OCI-M2 (cell line): ENCODE data around the gene PPT1.
"Not testable (repeated sequence)": the region's sequence is repeated elsewhere in the genome, so short reads cannot be mapped to it uniquely, and the experiment has no call there.

Experiments used
- DNase-seq: peaks from one replicate; lab custom pipeline; 2025; ENCODE audit not compliant: unreplicated experiment; lab: John Stamatoyannopoulos, UW

Gene PPT1

DNA sequence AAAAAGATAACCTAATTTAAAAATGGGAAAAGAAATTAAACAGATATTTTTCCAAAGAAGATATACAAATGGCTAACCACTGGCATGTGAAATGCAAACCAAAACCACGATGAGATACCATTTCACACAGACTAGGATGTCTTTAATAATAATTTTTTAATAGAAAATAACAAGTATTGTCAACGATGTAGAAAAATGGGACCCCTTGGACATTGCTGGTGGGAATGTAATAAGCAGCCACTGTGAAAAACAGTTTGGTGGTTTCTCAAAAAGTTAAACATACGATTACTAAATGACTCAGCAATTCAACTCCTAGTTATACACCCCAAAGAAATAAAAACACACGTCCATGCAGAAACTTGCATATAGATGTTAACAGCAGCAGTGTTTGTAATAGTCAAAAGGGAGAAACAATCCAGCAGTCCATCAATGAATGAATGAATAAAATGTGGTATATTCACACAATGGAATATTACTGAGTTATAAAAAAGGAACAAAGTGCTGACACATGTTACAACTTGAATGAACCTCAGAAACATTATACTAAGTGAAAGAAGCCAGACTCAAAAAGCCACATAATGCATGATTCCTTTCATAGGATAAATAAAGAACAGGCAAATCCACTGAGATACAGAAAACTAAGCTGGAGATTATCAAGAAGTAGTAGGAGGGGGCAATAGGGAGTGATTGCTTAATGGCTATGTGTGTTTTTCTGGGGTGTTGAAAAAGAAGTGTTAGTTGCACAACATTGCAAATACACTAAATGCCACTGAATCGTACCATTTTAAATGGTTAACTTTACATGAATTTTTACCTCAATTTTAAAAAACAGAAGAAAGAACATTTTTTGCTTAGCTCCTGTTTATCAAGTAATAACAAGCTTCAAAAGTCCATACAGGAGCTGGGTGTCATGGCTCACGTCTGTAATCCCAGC, 4.1 kb downstream of the PPT1 start:
- no peak for DNase-seq

DNA sequence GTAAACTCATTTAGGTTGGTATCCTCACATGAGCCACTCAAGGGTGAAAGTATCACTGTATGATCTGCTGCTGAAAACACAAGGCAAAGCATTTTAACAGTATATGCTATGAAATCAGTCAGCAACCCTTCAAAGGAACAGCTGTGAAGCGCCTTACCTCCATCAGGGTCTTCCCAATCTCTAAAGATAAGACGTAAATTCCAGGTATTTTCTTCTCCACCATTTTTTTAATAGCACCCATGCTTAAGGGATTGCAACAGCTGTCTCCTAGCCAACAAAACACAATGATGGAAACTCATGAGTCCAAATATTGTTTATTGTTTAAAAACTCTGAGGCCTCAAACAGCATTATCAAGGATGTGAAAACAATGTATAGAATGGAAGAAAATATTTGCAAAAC, 4.8 kb downstream of the PPT1 start:
- DNase-seq: no peak

DNA sequence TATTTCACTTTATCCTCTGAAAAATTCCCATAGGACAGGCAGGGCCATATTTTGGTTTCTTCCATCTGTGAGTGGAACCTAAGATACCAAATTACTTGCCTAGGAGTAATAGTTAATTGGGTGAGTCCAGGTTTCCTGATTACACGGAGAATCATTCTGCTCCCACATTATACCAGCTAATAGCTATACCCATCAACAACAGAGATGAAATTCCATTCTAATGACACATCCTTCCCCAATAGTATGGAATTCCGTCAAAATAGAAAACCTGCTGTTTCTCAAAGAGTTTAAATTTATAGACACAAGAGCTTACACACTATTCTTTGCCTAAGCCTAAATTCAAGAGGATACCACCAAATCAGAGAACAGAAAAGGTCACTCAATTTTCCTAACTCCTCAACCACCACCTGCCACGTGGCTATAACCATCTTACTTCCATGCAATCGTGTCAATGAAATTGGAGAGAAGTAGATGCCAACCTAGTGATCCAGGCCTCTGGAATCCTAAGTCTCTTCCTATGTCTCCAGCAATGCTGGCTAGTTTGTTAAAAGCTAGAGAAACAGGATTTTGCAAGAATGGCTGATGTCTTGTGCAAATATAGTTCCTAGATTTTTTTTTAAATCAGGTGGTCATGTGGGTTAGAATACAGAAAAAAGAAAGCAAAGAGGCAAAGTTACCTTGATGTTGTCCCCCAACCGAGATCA, 6.2 kb downstream of the PPT1 start:
- DNase-seq: no peak

DNA sequence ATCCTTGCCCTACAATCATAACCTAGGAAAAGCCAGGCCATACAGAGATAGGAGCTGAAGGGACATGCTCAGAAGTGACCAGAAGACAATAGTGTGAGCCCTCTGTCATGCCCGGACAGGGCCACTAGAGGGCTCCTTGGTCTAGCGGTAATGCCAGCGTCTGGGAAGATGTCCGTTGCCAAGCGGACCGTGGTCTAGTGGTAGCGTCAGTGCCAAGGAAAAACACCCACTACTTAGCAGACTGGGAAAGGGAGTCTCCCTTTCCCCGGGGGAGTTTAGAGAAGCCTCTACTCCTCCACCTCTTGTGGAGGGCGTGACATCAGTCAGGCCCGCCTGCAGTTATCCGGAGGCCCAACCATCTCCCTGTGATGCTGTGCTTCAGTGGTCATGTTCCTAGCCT, 12.3 kb downstream of the PPT1 start:
- not testable (repeated sequence) for DNase-seq

DNA sequence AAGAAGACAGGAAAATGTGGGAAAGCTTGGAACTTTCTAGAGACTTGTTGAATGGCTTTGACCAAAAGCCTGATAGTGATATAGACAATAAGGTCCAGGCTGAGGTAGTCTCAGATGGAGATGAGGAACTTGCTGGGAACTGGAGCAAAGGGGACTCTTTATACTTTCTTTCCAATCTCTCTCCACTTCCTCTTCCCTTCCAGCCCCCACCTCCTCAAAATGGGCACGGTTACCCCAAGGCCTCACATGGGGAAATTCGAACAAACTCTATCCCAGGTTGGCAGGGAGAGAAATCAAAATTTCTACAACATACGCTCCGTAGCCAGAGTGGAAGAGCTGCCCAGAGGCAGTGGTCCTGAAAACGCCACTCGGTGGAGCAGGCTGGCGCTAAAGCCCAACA, 15.2 kb downstream of the PPT1 start:
- no peak for DNase-seq

DNA sequence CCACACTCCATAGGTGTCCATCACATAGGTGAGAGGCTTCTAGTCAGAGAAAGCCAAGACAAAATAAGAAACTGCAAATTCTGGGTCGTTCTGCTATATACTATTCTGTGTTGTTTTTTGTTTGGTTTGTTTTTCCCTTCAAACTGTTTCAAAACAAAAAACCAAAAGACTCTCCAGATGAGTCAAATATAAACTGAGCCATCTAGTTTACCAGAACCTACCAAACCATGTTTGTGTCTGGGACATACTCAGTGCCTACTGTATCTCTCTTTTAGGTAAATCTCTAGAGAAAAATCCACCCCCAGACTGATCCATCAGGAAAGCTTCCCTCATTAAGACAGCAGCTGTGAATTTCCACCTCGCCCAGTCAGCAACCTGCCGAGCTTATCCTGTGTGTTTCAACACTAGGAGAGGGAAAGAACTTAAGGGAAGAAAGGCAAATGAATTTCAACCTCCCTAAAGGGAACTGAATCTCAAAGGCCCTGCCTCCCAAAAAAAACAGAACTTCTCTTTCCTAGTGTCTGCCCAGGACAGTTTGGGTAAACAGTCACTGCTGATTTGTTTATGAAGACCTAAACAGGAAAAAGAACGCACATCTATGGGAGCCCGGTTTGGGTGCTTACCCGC, 17.2 kb downstream of the PPT1 start:
- DNase-seq: no peak

DNA sequence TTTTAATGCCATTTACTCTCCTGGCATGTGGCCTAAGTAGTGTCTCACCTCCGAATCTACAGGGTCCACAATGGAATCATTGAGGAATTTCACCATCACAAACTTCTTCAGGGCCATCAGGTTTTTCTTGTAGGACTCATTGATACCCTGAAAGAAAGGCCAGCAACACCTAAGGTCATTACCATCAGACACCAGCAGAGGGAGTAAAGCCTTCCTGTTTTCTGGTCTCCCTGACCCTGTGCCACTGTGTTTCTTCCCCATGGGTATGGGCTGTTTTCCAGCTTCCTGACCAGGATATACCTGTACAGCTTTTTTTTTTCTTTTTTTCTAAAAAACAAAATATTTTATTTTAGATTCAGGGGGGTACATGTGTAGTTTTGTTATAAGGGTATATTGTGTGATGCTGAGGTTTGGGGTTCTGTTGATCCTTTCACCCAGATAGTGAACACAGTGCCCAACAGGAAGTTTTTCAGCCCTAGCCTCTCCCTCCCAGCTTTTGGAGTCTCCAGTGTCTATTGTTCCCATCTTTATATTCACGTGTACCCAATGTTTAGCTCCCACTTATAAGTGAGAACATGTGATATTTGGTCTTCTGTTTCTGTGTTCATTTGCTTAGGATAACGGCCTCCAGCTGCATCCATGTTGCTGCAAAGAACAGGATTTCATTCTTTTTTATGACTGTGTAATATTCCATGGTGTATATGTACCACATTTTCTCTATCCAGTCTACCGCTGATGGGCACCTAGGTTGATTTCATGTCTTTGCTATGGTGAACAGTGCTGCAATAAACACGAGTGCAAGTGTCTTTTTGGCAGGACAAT, 18.3 kb downstream of the PPT1 start:
- peak; percentile 56 for DNase-seq

DNA sequence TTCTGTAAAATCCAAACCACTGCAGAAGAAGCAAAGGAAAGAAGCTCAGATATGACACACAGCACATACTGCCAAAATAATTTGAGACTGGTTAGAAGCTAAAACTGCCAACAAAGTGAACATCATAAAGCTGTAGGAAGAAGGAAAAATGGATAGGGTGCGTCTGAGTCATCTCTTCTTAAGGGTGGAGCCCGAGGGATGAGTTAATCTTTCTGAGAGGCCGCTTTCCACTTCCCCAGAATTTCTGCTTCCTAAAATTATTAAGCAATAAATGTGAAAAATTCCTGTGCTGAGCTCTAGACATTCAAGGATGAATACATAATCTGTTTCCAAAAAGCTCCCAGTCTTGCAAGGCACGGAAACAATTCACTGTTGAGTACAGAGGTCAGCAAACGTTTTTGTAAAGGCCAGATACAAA, 20.1 kb downstream of the PPT1 start:
- DNase-seq: no peak

DNA sequence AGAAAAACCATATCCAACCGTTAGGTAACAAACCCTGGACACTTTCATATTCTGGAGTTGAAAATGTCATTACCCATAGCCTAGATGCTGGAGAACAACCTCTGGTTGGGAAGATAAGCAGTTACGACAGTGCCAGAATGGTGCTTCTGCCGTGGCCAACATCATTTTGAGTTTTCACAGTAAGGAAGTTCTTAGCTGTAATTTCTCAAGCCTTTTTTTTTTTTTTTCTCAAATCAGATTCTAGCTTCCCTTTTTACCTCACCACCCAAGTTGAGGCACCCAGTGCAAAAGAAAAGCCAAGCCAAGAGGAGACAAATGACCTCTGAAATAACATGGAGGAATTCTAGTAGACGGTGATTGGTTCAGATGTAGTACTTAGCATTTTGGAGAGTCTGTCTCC, 21.8 kb downstream of the PPT1 start:
- no peak for DNase-seq

DNA sequence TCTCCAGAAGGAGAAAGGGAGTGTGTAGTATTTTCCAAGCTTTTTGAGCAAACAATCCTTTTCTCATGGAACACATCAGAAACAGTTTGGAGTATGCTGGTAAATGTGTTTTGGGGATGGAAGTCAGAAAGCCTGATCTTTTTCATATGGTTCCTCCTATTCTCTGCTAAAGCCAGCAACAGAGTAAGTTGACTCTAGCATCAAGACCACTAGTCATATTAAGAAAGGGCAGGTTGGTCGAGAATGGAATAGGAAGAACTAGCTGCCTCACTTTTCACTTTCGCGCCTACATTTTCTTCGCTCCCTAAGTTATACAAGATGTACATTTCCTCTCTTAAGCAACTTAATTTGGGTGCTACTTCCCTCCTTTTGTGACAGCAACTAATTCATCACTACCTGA, 24.0 kb downstream of the PPT1 start:
- no peak for DNase-seq

DNA sequence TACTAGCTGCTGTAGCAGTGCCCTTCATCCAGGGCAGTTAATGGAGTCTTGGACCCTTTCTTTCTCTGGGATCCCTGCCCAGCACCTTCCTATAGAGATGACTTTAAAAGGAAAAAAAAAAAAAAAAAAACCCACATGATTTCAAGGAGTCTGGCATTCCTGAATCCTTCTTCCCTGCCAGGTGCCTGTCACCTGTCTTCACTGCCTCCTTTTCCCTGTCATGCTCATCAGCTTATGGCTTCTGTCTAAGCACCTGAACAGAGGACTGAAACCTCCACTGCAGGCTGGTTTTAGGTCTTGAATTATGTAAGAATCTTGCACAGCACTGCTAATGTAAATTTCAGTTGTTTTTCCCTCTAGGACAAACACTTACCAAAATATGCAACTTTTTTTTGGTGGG, 24.9 kb downstream of the PPT1 start:
- no peak for DNase-seq

DNA sequence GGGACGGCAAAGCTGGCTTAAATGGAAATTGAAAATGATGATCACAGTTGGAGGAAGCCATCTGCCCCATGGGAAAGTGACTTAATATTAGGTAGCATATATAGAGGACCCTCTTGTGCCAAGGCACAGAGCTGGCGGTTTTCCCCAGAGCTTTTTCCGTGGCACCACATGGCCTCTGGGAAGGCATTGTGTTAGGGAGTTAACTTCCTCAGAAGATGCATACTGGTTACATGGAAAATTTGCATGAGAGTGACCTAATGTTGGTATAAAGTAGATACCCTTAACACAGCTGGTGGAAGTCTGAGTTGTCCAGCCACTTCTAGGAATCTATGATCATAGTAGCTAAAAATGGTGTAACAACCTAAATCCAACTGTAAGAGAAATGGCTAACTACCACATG, 29.2 kb downstream of the PPT1 start:
- DNase-seq: no peak

DNA sequence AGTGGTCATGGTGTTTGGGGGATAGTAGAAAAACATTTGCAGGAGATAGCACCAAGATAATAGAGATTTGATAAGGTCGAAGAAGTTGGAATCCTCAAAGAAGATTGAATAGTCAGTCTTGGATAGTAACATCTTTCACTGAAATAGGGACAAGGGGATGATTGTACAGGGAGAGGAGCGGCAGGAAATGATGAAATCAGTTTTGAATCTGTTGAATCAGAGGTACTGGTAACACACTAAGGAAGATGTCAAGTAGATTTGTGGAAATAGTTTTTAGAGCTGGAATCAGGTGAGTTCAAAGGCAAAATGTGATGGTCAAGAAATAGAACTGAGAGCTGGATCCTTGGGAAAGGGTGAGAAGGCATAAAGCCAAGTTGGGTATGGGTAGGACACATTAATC, 30.0 kb downstream of the PPT1 start:
- no peak for DNase-seq

DNA sequence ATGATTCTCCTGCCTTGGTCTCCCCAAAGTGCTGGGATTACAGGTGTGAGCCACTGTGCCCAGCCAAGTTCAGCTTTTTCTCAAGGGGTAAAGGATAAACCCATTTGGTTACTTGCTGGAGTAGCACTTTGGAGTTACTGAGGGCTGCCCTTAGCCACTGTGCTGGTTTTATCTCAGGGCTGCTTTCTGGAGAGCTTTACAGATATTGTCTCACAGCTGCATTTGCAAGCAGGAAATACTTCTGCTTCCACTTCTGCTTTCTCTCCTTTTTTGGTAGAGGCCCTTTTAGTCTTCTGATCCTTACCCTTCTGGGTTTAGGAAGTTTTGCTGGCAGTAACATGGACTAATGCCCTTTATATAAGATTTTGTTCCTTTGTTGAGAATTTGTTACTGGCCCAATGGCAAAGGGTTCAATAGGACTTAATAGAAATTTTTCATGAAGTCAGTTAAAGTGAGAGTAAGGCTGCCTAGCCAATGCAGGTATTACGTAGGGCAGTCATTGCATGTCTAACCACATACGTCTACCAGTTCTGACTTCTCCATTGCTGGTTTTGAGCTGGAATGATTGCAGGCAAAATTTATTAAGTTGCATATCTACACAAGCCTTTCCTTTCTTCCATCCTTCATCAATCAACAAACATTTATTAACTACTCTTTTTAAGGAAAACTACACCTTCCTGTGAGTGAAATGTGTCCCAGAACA, 32.1 kb downstream of the PPT1 start:
- no peak for DNase-seq

DNA sequence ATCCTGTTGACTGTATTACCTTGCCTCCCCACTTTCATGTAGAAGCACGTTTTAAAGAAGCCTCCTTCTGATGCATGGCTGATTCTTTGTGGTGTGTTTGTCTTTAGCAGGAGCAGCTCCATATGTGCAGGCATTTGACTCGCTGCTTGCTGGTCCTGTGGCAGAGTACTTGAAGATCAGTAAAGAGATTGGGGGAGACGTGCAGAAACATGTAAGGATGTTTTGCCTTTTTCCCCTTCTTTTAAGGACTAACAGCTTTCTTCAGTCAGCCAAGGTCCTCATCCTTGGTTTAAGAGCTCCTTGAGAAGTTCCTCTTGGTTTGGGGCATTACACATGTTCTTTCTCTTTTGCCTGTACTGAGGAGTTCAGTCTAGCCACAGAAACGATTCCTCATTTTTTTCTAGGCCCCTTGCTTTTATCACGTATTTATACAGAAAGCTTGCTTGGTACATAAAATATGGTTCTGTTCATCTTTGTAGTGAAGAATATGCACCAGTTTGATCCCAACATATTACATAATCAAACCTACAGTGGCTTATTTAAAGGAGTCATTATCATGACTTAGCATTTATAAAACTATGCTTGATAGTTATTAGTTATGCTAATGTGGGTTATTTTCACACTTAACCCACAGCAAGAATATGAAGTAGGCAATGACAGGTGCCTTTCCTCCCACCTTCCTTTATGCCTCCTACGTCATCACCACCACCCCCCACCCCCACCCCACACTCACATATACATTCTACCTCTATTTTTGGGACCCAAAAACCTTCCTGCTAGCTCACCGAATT, 36.9 kb downstream of the PPT1 start:
- no peak for DNase-seq

DNA sequence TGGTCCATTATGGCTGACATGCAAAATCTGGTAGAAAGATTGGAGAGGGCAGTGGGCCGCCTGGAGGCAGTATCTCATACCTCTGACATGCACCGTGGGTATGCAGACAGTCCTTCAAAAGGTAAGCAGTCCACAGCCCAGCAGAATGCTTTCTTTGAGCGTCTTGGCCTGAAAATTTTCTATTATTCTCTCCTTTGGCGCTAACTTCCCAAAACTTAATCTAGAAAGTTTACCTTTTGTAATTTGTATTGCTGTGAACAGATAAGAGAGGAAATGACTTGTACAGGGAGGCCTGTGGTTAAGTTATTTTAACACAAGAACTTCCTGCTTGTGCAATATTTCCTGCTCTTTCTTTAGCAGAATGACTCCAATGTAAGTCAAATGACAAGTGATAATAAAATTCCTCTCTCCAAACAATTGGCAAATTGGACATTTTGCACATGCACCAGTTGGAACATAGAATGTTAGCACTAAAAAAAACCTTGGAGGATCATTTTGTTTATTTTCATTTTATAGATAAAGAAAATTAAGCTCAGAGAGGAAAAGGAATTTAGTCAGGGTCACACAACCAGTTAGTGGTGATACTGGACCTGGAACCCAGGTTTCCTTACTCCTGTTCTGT, 37.6 kb downstream of the PPT1 start:
- DNase-seq: no peak

DNA sequence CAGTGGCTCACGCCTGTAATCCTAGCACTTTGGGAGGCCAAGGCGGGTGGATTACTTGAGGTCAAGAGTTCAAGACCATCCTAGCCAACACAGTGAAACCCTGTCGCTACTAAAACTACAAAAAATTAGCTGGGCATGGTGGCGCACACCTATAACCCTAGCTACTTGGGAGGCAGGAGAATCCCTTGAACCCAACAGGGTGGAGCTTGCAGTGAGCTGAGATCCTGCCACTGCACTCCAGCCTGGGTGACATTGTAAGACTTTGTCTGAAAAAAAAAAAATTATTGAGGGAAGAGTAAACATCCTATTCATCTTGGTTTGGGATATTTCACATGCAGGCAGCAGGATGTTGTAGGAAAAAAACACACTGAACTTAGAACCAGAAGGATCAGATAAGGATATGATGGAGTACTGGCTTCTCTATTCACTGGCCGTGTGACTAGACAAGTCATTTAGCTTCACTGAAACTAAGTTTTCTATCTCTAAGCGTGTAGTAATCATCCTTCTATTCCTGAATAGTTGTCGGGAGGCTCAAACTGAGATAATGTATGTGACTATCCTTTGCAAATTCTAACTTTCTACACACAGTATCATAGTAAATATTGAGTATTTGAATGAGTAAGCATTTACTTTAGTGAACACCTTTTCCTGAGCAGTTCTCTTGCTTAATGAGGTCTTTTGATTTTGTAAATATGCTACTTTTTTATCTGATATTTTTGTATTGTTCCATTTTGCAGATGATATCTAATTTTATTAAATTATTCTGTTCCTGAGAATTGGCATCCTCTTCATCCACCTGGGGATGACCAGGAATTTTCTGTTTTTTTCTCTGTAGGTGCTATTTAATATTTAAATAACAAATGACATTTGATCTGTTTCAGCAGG, 38.4 kb downstream of the PPT1 start:
- DNase-seq: no peak

DNA sequence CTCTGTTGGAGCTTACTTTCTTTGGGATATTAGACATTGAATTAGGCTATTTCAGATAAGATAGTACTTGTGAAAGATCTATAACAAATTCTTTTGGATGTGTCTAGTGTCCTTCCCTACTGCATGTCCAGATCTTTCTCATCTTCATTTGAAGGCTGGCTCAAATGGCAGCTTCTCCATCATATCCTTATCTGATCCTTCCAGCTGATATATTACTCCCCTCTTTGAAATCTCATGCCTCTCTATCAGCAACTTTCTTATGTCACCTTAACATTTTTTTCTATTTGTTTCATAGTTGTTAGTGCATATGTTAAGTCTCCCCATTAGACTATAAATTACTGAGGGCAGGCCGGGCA, 39.0 kb downstream of the PPT1 start:
- DNase-seq: no peak
